Breast epithelium (tissue), 3 donors: Measurements from ENCODE around the gene LLGL1.

Experiments
- POLR2A ChIP-seq: fragments of 450-650 bp; IDR thresholded peaks from one replicate; pipeline ENCODE4 v1.6.1; 2016; ENCODE audit warnings: antibody characterized with exemption, mild to moderate bottlenecking, moderate library complexity
- POLR2AphosphoS5 ChIP-seq, 3 donors: sonication (generic); formaldehyde crosslinking; IDR thresholded peaks; one replicate each; pipeline ENCODE4 v1.6.1; 2017; ENCODE audit warnings: antibody characterized with exemption in 3 of 3
- TF ChIP-seq, protein P1 (sequence below), 3 donors: fragments of 450-650 bp; IDR thresholded peaks; one replicate each; pipeline ENCODE4 v1.5.1; 2016 to 2017; ENCODE audit warnings: antibody characterized with exemption in 3 of 3, mild to moderate bottlenecking in 3 of 3, moderate library complexity in 3 of 3

DNA sequence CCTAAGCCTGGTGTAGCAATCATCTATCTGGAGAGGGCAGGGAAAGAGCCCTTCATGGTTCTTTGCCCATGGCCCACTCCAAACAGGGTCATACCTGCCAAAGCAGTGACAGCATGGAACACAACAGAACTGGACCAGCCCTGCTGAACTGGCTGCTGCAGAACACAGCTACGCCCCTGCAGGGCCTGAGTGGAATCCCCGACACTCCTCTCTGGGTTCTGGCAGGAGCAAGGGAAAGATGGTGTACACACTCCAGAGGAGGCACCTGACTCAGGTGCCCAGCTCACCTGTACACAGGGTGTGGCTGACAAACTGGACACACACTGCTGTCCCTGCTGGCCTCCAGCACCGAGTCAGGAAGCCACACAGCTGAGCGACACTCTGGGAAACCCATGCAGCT lies 54.8 kb downstream of the LLGL1 start:
- TF ChIP-seq, protein P1, sequence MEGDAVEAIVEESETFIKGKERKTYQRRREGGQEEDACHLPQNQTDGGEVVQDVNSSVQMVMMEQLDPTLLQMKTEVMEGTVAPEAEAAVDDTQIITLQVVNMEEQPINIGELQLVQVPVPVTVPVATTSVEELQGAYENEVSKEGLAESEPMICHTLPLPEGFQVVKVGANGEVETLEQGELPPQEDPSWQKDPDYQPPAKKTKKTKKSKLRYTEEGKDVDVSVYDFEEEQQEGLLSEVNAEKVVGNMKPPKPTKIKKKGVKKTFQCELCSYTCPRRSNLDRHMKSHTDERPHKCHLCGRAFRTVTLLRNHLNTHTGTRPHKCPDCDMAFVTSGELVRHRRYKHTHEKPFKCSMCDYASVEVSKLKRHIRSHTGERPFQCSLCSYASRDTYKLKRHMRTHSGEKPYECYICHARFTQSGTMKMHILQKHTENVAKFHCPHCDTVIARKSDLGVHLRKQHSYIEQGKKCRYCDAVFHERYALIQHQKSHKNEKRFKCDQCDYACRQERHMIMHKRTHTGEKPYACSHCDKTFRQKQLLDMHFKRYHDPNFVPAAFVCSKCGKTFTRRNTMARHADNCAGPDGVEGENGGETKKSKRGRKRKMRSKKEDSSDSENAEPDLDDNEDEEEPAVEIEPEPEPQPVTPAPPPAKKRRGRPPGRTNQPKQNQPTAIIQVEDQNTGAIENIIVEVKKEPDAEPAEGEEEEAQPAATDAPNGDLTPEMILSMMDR (IDR thresholded peaks at IDR 0.05) = no peak
- TF ChIP-seq POLR2A (no peak), POLR2AphosphoS5 (IDR thresholded peaks at IDR 0.05) (no peak)
